WTC11 (cell line): ENCODE data around the gene CAV2. TPM values are rescaled to one million over a fixed set of nuclear protein-coding genes. Genes with fewer than 3 reads are reported as not detected.

Experiments
- ATAC-seq: fragments of 200-7000 bp; cut with Tn5 transposase; 2 replicates; pipeline ENCODE4 v1.10.0; 2021; ENCODE audit warnings: mild to moderate bottlenecking, moderate library complexity
- CTCF ChIA-PET: fragments of 300-600 bp; sonication (Branson Sonifier 250); formaldehyde crosslinking; loops from one replicate; lab custom pipeline; 2021; ENCODE audit warnings: antibody characterized with exemption; lab: Charles Lee
- POLR2A ChIA-PET: fragments of 350-600 bp; sonication (Branson Sonifier 250); formaldehyde crosslinking; loops from one replicate; lab custom pipeline; 2021; ENCODE audit warnings: antibody characterized with exemption; lab: Charles Lee
- DNase-seq: peaks from one replicate; pipeline ENCODE4 v3.0.0; 2021; ENCODE audit warnings: low spot score
- H3K27ac Mint-ChIP-seq: 2 replicates; pipeline ENCODE4 v1.8.0; 2021; ENCODE audit warnings: mixed read lengths
- H3K27me3 Mint-ChIP-seq: 2 replicates; pipeline ENCODE4 v1.8.0; 2021; ENCODE audit warnings: low read depth, mild to moderate bottlenecking, moderate library complexity, mixed read lengths
- H3K36me3 Mint-ChIP-seq: 2 replicates; pipeline ENCODE4 v1.8.0; 2021; ENCODE audit warnings: mixed read lengths
- H3K4me1 Mint-ChIP-seq: 2 replicates; pipeline ENCODE4 v1.8.0; 2022; ENCODE audit warnings: mixed read lengths
- H3K4me3 Mint-ChIP-seq: 2 replicates; pipeline ENCODE4 v1.8.0; 2021; ENCODE audit warnings: mild to moderate bottlenecking, moderate library complexity, mixed read lengths
- H3K9me3 Mint-ChIP-seq: 2 replicates; pipeline ENCODE4 v1.8.0; 2021; ENCODE audit warnings: mixed read lengths
- NR3C1 ChIP-seq: sonication (generic); formaldehyde crosslinking; conservative IDR thresholded peaks from 2 replicates; pipeline ENCODE4 v1.8.1; 2023; ENCODE audit warnings: low read depth, mild to moderate bottlenecking, missing genetic modification reagents
- PRDM15 ChIP-seq: sonication (generic); formaldehyde crosslinking; IDR thresholded peaks from 2 replicates; pipeline ENCODE4 v1.8.0; 2022; ENCODE audit warnings: missing genetic modification reagents
- PREB ChIP-seq: sonication (generic); formaldehyde crosslinking; IDR thresholded peaks from 2 replicates; pipeline ENCODE4 v1.8.1; 2022; ENCODE audit warnings: mild to moderate bottlenecking, missing genetic modification reagents, moderate library complexity, borderline replicate concordance
- RELA ChIP-seq: sonication (generic); formaldehyde crosslinking; IDR thresholded peaks from 2 replicates; pipeline ENCODE4 v1.8.1; 2022; ENCODE audit warnings: missing genetic modification reagents, mild to moderate bottlenecking, borderline replicate concordance
- TCF7 ChIP-seq: sonication (generic); formaldehyde crosslinking; IDR thresholded peaks from 2 replicates; pipeline ENCODE4 v1.8.0; 2022; ENCODE audit warnings: mild to moderate bottlenecking, low read depth, missing genetic modification reagents, moderate library complexity
- TEAD1 ChIP-seq: sonication (generic); formaldehyde crosslinking; IDR thresholded peaks from 2 replicates; pipeline ENCODE4 v1.8.0; 2022; ENCODE audit warnings: mild to moderate bottlenecking, missing genetic modification reagents
- TP53 ChIP-seq: sonication (generic); formaldehyde crosslinking; IDR thresholded peaks from 2 replicates; pipeline ENCODE4 v1.8.1; 2023; ENCODE audit warnings: mild to moderate bottlenecking, missing genetic modification reagents
- USF2 ChIP-seq: sonication (generic); formaldehyde crosslinking; IDR thresholded peaks from 2 replicates; pipeline ENCODE4 v1.8.1; 2023; ENCODE audit warnings: mild to moderate bottlenecking, missing genetic modification reagents, moderate library complexity
- ZNF263 ChIP-seq: sonication (generic); formaldehyde crosslinking; IDR thresholded peaks from 2 replicates; pipeline ENCODE4 v1.8.1; 2022; ENCODE audit warnings: low read depth, mild to moderate bottlenecking, moderate library complexity, missing genetic modification reagents
- ZNF423 ChIP-seq: fragments of 250-450 bp; sonication (Bioruptor Pico); IDR thresholded peaks from 2 replicates; pipeline ENCODE4 v2.1.2; 2022; ENCODE audit warnings: mild to moderate bottlenecking, moderate library complexity
- ZNF425 ChIP-seq: fragments of 250-450 bp; sonication (Bioruptor Pico); conservative IDR thresholded peaks from 2 replicates; pipeline ENCODE4 v1.9.0; 2021; ENCODE audit warnings: mild to moderate bottlenecking
- ZNF532 ChIP-seq: fragments of 250-450 bp; sonication (Bioruptor Pico); IDR thresholded peaks from 2 replicates; pipeline ENCODE4 v1.9.0; 2021; ENCODE audit warnings: mild to moderate bottlenecking, borderline replicate concordance
- ZNF671 ChIP-seq: fragments of 250-450 bp; sonication (Bioruptor Pico); IDR thresholded peaks from 2 replicates; pipeline ENCODE4 v1.8.0; 2021; ENCODE audit warnings: mild to moderate bottlenecking
- total RNA-seq: library from RNA; stranded (reverse); gene quantifications from 3 replicates; pipeline ENCODE4 v1.2.3, GENCODE V29; 2021

CAV2 gene
- total RNA-seq, 1 experiment from 2014 or later = 4.3 TPM

GRCh38 chr7:116490351-116490750 is 9.2 kb upstream of the CAV2 start:
- H3K27me3 Mint-ChIP-seq = no peaks in the 10 kb centered on the region
- no peak for ATAC-seq
- no peaks in the 10 kb centered on the region for H3K4me1 Mint-ChIP-seq
- no peak for TF ChIP-seq TEAD1 (CRISPR knock-in tag)
- TF ChIP-seq ZNF423 (CRISPR knock-in tag) = no peak
- TF ChIP-seq ZNF425 (CRISPR knock-in tag) = no peak
- TF ChIP-seq TP53 = no peak
- TF ChIP-seq TCF7 (CRISPR knock-in tag) = no peak
- TF ChIP-seq ZNF532 (CRISPR knock-in tag) = no peak
- TF ChIP-seq PREB = no peak
- TF ChIP-seq USF2 (CRISPR knock-in tag) = no peak
- TF ChIP-seq RELA = no peak
- no peak for TF ChIP-seq ZNF671 (CRISPR knock-in tag)
- no peak for TF ChIP-seq NR3C1 (CRISPR knock-in tag)
- no peak for TF ChIP-seq ZNF263 (CRISPR knock-in tag)
- no peak for TF ChIP-seq PRDM15
- POLR2A ChIA-PET = no interaction called here
- H3K4me3 Mint-ChIP-seq = no peak overlapping the region
- CTCF ChIA-PET = no interaction called here
- H3K9me3 Mint-ChIP-seq = no peaks in the 10 kb centered on the region
- H3K36me3 Mint-ChIP-seq = no peaks in the 10 kb centered on the region
- DNase-seq = no peak
- no peak overlapping the region for H3K27ac Mint-ChIP-seq
